ENCODE measurements around the gene PYGM. TPM values are rescaled to one million over a fixed set of nuclear protein-coding genes. Genes with fewer than 3 reads are reported as not detected.

PYGM gene
- total RNA-seq, 1 experiment from 2014 or later = 6.6 TPM

DNA sequence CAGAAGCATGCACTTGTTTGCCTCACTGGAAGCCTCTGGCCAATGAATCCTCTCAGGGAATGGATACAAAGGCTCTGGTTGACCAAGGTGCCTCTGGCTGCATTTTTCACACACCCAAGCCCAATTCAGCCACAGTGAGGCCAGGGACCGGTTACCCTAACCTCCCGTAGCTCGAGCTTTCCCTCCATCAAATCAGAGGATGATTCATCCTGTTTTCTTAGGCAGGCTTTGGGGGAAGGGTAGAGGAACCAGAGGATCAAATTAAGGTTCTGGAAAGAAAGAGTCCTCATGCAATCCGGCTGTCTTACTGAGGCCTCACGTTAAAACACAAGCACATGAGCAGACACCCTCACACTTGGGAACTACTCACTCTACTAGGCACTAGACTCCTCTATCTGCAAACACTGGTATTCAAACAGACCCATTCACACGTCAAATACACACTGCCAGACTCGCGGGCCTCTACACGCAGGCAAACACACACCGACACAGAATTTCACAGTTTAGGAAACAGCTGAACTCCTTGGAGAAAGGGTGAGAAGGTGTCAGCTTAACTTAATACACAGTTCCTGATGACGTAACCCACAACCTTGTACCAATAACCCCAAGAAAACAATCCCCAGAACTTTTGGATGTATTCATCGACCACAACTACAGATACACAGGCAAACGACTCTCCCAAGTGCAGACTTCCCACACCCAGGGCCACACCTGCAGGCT lies 49.2 kb downstream of the PYGM start:
- H3K27me3 Mint-ChIP-seq (ENCODE audit: low read depth) = peaks cover 60% of the 10 kb centered on the region
- no peaks in the 10 kb centered on the region for H3K36me3 Mint-ChIP-seq
- DNase-seq (ENCODE audit: low spot score) = no peak
- ATAC-seq = no peak
- ChIA-PET POLR2A (interaction anchor here (0.6 to 1.0 kb wide), 2 partner anchors 50 to 464 kb away, joined by 3 read pairs; partner anchors contain the start of gene PYGM), CTCF (interaction anchor here (1.0 to 4.1 kb wide), 10 partner anchors 16 to 261 kb away, joined by 3 to 49 read pairs (median 4); no protein-coding TSS in a partner anchor)
- peak overlapping the region; percentile 61 for H3K4me3 Mint-ChIP-seq
- H3K4me1 Mint-ChIP-seq = peaks cover 42% of the 10 kb centered on the region
- no peak overlapping the region for H3K27ac Mint-ChIP-seq
- H3K9me3 Mint-ChIP-seq = no peaks in the 10 kb centered on the region
- no peak for TF ChIP-seq NFE2L1 (CRISPR knock-in tag; IDR thresholded peaks at IDR 0.05)
- TF ChIP-seq, protein P1, sequence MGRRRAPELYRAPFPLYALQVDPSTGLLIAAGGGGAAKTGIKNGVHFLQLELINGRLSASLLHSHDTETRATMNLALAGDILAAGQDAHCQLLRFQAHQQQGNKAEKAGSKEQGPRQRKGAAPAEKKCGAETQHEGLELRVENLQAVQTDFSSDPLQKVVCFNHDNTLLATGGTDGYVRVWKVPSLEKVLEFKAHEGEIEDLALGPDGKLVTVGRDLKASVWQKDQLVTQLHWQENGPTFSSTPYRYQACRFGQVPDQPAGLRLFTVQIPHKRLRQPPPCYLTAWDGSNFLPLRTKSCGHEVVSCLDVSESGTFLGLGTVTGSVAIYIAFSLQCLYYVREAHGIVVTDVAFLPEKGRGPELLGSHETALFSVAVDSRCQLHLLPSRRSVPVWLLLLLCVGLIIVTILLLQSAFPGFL (CRISPR knock-in tag; IDR thresholded peaks at IDR 0.05; ENCODE audit: borderline replicate concordance) = no peak

GRCh38 chr11:64705501-64705900 lies 54.3 kb downstream of the PYGM start:
- H3K27ac Mint-ChIP-seq = no peak overlapping the region
- no peaks in the 10 kb centered on the region for H3K9me3 Mint-ChIP-seq
- peaks cover 43% of the 10 kb centered on the region for H3K27me3 Mint-ChIP-seq (ENCODE audit: low read depth)

More at GRCh38 chr11:64705501-64705900, 54.3 kb downstream of the PYGM start:
- ATAC-seq (no peak), DNase-seq (ENCODE audit: low spot score) (no peak)
- H3K4me1 Mint-ChIP-seq = peaks cover 10% of the 10 kb centered on the region
- ChIA-PET POLR2A (interaction anchor here (0.7 kb wide), 1 partner anchor 36 kb away, joined by 6 read pairs; no protein-coding TSS in a partner anchor), CTCF (interaction anchor here (0.6 to 5.8 kb wide), 16 partner anchors 9 to 350 kb away, joined by 3 to 76 read pairs (median 6); partner anchors contain the start of genes NRXN2 and RASGRP2)
- peaks cover 2% of the 10 kb centered on the region; the same call in 1 of the 2 replicates for H3K36me3 Mint-ChIP-seq
- no peak overlapping the region for H3K4me3 Mint-ChIP-seq
- TF ChIP-seq KAT7 (CRISPR knock-in tag; IDR thresholded peaks at IDR 0.05; ENCODE audit: borderline replicate concordance) (no peak), OVOL2 (CRISPR knock-in tag; IDR thresholded peaks at IDR 0.05; ENCODE audit: borderline replicate concordance) (no peak), ZNF232 (CRISPR knock-in tag; IDR thresholded peaks at IDR 0.05) (no peak), MXD4 (CRISPR knock-in tag; IDR thresholded peaks at IDR 0.05; ENCODE audit: borderline replicate concordance) (no peak), CREB1 (CRISPR knock-in tag; IDR thresholded peaks at IDR 0.05) (no peak), MAX (CRISPR knock-in tag; IDR thresholded peaks at IDR 0.05) (no peak), IRF2 (CRISPR knock-in tag; IDR thresholded peaks at IDR 0.05; ENCODE audit: borderline replicate concordance, low read depth) (no peak), ATF3 (CRISPR knock-in tag; conservative IDR thresholded peaks at IDR 0.05) (no peak), TEAD4 (CRISPR knock-in tag; IDR thresholded peaks at IDR 0.05) (no peak)
- TF ChIP-seq, protein P2, sequence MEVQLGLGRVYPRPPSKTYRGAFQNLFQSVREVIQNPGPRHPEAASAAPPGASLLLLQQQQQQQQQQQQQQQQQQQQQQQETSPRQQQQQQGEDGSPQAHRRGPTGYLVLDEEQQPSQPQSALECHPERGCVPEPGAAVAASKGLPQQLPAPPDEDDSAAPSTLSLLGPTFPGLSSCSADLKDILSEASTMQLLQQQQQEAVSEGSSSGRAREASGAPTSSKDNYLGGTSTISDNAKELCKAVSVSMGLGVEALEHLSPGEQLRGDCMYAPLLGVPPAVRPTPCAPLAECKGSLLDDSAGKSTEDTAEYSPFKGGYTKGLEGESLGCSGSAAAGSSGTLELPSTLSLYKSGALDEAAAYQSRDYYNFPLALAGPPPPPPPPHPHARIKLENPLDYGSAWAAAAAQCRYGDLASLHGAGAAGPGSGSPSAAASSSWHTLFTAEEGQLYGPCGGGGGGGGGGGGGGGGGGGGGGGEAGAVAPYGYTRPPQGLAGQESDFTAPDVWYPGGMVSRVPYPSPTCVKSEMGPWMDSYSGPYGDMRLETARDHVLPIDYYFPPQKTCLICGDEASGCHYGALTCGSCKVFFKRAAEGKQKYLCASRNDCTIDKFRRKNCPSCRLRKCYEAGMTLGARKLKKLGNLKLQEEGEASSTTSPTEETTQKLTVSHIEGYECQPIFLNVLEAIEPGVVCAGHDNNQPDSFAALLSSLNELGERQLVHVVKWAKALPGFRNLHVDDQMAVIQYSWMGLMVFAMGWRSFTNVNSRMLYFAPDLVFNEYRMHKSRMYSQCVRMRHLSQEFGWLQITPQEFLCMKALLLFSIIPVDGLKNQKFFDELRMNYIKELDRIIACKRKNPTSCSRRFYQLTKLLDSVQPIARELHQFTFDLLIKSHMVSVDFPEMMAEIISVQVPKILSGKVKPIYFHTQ (CRISPR knock-in tag; IDR thresholded peaks at IDR 0.05) = no peak
- TF ChIP-seq, protein P3, sequence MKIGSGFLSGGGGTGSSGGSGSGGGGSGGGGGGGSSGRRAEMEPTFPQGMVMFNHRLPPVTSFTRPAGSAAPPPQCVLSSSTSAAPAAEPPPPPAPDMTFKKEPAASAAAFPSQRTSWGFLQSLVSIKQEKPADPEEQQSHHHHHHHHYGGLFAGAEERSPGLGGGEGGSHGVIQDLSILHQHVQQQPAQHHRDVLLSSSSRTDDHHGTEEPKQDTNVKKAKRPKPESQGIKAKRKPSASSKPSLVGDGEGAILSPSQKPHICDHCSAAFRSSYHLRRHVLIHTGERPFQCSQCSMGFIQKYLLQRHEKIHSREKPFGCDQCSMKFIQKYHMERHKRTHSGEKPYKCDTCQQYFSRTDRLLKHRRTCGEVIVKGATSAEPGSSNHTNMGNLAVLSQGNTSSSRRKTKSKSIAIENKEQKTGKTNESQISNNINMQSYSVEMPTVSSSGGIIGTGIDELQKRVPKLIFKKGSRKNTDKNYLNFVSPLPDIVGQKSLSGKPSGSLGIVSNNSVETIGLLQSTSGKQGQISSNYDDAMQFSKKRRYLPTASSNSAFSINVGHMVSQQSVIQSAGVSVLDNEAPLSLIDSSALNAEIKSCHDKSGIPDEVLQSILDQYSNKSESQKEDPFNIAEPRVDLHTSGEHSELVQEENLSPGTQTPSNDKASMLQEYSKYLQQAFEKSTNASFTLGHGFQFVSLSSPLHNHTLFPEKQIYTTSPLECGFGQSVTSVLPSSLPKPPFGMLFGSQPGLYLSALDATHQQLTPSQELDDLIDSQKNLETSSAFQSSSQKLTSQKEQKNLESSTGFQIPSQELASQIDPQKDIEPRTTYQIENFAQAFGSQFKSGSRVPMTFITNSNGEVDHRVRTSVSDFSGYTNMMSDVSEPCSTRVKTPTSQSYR (CRISPR knock-in tag; IDR thresholded peaks at IDR 0.05) = no peak
- TF ChIP-seq, protein P4, sequence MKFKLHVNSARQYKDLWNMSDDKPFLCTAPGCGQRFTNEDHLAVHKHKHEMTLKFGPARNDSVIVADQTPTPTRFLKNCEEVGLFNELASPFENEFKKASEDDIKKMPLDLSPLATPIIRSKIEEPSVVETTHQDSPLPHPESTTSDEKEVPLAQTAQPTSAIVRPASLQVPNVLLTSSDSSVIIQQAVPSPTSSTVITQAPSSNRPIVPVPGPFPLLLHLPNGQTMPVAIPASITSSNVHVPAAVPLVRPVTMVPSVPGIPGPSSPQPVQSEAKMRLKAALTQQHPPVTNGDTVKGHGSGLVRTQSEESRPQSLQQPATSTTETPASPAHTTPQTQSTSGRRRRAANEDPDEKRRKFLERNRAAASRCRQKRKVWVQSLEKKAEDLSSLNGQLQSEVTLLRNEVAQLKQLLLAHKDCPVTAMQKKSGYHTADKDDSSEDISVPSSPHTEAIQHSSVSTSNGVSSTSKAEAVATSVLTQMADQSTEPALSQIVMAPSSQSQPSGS (CRISPR knock-in tag; IDR thresholded peaks at IDR 0.05; ENCODE audit: borderline replicate concordance, low read depth) = no peak
